LoVo (cell line): ENCODE data around the gene CSF1R.
"Not testable (repeated sequence)": the region's sequence is repeated elsewhere in the genome, so short reads cannot be mapped to it uniquely, and the experiment has no call there.

ENCODE experiments used
- DNase-seq: peaks from one replicate; pipeline ENCODE4 v3.0.0-alpha.2; 2016; ENCODE audit warnings: low spot score

CSF1R gene

DNA sequence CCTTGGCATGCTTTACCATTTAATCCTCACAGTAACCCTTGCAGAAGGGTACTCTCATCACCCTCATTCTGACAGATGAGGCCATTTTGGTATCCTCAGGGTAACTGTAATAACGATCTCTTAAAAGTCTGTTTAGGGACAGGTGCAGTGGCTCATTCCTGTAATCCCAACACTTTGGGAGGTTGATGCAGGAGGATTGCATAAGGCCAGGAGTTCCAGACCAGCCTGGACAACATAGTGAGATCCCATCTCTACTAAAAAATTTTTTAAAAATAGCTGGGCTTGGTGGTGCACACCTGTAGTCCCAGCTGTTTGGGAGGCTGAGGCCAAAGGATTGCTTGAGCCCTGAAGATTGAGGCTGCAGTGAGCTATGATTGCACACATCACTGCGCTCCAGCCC, 31.8 kb downstream of the CSF1R start:
- no peak for DNase-seq

DNA sequence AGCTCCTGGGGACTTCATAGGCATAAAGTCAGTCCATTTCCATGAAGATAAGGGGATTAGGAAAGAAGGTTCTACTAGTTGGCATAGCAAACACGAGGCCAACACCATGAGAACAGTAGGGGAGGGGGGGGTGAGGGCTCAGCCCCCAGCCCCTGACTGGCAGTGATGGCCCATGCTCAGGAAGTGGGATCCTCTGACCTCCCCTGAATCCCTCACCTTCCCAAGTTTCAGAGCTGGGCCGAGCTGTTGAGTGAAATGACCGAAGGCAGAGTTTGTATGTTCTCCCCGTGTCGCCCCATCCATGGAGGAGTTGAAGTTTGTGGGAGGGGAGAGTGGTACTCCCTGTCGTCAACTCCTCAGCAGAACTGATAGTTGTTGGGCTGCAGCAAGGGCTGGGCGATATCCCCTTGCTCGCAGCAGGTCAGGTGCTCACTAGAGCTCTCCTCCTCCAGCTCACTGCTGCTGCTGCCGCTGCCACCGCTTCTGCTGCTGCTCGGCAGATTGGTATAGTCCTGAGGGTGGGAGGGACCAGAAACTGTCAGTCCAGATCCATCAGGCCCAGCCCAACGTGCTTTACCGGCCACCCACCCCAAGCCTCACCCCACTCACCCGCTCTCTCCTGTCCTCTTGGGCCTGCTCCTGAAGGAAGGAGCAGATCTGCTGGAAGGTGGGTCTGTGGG, 32.5 kb downstream of the CSF1R start:
- no peak for DNase-seq

DNA sequence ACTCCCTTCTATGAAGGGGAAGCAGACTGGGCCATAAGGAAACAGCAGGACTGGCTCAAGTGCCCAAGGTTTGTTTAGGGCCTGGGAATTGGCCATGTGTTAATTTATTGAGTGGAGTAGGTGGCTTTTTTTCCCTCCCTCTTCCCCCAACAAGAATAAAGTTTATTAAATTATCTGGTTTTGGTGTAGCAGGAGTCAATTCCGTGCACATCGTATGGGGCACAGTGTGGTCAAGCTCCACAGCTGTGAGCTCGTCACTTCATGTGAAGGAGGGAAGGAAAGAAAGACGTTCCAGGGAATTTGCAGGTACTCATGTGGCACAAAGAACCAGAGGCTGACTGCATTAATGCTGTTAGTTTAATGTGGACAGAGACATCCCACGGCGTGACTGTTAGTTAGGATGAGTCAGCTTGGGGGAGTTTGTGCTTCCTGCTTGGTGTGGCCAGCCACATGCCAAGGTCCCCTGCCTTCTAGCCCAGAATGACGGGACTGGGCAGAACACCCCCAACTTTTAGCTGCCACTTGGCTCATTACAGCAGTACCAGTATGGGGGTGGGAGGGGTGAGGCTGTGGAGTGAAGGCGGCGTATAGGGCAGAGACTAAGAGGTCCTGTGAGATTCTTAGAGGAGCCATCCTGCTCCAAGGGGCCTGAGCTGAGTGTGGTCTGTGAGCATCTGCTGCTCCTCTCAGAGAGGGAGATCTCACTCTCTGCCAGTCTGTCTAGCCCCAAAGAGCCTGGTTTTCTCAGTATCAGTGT, 33.2 kb downstream of the CSF1R start:
- no peak for DNase-seq

DNA sequence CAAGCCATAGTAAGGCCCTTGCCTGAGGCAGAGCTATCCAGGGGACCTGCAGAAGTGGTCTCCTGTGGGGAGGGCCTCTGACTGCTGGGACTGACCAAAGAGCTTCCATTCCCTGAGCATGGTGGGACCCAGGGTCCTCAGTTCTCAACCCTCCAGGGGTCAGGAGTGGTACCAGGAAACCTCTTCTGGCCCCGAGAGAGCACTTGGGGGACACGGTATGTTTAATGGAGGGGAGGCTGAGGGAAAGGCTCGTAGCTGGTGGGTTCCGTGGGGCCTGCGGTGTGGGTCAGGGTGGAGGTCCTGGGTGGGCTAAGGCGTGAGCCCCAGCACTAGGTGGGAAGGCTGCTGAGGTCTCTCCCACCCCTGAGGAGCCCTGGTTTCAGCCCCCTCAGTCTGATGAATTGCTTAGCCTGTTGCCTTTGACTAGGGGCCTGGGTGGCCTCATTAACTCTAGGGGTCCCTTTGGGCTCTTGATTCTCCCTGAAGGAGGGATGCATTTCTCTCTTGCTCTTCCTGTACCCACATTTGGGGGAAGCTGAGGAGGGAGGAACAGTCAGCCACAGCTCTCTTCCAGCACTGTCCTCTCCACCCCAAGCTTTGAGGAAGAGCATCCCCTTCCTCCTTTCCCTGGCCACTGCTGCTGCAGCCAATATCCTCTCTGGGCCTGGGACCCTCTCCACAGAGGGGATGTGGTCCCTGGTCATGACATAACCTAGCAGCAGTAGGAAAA, 34.0 kb downstream of the CSF1R start:
- DNase-seq = no peak

DNA sequence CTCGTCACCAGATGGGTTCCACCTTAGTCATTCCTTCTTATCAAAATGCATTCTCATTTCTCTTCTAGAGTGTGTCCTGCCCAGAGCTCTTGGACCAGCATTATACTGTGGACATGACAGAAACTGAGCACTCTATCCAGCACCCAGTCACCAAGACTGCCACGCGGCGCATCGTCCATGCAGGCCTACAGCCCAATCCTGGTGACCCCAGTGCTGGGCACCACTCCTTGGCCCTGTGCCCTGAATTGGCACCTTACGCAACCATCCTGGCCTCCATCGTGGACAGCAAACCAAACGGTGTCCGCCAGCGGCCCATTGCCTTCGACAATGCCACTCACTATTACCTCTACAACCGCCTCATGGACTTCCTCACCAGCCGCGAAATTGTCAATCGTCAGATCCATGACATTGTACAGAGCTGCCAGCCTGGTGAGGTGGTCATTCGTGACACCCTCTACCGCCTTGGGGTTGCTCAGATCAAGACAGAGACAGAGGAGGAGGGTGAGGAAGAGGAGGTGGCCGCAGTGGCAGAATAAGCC, 34.6 kb downstream of the CSF1R start:
- no peak for DNase-seq

DNA sequence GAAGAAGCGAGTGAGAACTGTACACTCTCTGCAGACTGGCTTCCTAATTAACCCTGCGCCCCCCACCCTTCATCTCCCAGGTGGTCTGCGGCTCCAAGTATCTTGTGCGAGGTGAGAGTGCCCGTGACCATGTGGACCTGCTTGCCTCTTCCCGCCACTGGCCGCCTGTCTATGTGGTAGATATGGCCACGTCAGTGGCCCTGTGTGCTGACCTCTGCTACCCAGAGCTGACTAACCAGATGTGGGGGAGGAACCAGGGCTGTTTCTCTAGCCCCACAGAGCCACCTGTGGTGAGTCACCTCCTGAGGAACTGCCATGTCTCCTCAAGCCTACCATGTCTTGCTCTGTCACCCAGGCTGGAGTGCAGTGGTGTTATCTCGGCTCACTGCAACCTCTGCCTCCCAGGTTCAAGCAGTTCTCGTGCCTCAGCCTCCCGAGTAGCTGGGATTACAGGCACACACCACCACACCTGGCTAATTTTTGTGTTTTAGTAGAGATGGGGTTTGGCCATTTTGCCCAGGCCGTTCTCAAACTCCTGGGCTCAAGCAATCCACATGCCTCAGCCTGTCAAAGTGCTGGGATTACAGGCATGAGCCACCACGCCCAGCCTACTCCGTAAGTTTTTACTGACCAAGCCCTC, 36.1 kb downstream of the CSF1R start:
- not testable (repeated sequence) for DNase-seq

DNA sequence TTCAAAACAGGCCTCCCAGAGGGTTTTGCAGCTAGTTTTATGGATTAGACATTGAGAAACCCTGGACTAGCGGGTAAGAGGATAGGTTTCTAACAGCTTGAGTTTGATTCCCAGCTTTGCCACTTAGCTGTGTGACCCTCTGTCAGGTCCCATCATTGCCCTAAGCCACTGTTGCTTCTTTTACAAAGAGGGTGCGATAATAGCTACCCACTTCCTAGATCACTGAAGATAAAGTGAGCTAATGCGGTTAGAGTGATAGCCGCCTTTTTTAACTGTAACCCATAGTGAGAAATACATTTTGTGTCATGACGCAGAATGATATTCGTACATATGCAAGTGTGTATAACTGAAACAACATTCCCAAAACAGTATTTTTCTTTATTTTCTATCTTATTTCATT, 40.3 kb downstream of the CSF1R start:
- DNase-seq = no peak

DNA sequence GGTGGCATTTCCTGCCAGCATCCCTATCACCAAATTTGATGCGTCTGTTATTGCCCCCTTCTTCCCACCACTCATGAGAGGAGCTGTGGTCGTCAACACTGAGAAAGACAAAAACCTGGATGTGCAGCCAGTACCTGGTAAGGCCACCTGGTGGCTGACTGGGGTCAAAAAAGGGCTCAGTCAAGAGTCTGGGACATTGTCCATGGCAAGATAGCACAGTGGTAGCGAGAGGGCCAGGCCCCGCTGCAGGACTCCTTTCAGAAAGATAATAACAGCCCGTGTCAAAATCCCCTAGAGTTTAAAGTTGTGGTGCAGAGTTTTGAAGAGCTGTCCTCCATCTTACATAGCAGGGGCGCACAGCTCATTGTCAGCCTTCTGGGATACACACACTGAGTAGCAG, 40.8 kb downstream of the CSF1R start:
- DNase-seq = no peak

DNA sequence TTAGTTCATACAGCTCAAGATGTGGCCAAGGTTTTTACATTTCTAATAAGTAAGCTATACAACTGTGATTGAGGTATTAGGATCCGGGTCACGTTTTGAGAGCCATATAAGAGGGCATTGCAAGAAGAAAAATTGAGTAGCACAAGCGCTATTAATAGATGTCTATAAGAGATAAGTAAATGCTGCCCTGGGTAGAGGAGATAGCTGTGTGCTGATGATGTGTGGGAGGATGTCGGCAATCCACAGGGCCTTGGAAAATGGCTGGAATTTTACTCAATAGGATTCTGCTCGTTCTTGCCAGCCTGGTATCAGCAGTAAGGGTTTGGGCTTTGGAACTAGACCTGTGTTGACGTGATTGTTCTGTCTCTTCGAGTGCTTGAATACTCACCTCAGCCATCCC, 41.6 kb downstream of the CSF1R start:
- DNase-seq = no peak

DNA sequence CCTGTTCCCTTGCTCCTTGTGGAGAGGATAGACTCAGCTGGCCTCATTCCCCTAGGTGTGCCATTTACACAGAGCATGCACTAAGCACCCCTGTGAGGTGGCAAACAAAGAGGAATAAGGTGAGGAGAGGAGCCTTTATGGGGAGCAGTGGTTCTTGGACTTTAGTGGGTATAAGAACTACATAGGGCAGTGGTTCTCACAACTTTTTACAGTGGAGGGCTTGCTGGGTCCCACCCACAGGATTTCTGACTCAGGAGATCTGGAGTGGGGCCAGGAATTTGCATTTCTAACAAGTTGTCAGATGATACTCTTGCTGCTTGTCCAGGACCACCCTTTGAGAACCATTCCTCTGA, 42.0 kb downstream of the CSF1R start:
- DNase-seq = no peak

DNA sequence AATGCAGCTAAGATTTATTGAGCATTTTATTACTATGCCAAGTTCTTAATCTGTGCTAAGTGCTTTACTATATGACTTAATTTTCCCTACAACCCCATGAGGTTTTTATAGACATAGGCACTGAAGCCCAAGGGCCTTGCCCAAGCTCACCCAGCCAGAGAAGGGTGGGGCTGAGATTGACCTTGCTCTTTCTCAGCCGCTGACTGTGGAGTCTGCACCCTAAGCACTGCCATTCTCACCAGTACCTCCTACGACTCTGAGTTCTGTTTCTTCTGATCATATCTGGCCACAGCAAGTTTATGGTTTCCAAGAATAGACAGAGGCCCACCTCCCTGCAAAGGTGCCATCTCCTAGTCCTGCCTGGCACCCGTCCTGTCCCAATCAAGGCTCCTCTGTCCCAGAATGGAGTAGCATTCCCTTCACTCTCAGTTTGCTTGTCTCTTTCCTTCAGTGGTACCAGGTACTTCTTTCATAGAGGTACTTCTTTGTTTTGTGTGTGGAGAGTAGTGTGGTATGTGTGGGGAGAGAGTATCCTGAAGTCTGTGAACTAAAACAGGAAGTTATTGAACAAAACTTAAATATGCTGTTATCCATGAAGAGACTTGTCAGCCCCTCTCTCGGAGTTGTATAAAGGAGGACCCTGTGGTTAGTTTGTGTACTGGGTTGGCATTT, 42.6 kb downstream of the CSF1R start:
- DNase-seq = no peak

DNA sequence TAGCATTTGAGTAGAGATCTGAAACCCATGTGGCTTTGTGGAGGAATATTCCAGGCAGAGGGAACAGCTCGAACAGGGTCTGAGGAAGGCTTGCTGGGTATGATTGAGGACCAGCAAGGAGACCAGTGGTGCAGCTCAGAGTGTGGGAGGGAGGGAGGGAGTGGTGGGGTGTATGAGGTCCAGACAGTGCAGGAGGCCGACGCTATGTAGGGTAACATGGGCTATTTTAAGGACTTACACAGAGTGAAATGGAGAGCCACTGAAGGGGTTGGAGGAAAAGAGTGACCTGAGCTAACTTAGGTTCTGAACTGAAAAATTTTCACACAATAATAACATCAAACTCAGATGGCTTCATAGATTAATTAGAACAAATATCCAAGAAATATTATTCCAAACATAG, 43.9 kb downstream of the CSF1R start:
- DNase-seq = no peak

DNA sequence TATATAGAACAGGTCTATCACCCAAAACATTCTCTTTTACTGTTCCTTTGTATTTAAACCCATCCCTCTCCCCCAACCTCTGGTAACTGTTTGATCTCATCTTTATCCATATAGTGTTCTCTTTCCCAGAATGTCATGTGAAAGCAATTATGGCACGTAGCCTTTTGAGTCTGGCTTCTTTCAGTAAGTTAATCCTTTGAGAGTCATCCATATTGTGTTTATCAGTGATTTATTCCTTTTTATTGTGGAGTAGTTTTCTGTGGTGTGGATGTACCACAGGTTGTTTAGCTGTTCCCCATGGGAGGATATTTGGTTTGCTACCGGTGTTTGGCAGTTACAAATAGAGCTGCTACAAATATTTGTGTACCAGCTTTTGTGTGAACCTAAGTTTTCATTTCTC, 47.8 kb downstream of the CSF1R start:
- no peak for DNase-seq

DNA sequence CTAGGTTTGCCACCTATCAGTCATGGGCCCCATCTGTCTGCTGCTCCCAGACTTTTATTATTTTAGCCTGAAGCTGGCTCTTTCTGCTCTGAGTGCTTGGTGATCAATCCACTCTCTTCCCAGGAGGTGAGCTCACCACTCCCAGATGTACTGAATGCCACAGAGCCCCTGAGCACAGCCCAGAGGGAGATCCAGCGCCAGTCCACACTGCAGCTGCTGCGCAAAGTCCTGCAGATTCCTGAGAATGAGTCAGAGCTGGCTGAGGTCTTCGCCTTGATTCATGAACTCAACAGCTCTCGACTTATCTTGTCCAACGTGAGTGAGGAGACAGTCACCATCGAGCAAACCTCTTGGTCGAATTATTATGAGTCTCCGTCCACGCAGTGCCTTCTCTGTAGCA, 49.8 kb downstream of the CSF1R start:
- DNase-seq = no peak

DNA sequence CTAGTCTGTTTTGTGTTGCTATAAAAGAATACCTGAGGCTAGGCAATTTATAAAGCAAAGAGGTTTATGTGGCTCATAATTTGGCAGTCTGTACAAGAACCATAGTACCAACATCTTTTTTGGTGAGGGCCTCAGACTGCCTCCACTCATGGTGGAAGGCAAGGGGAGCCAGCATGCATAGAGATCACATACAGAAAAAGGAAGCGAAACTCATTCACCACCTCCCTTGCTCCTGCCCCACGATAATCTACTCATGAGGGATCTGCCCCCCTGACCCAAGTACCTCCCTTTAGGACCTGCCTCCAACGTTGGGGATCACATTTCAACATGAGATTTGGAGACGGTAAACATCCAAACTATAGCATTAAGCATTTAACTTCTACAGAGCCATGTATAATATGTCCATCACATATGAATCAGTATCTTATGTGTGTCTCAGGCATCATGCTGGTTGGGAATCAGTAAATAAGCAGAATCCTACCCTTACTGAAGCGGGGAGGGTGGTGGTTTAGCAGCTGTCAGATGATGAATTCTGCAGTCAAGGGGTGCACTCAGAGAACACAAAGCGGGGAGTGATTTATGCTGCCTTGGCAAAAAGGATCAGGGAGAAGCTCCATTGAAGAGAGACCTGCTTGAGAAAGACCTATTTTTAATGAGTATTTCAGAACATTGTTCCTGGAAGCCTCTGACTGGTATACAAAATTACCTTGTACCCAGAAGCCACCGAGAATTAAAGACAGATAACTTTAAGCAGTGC, 51.0 kb downstream of the CSF1R start:
- DNase-seq = no peak

DNA sequence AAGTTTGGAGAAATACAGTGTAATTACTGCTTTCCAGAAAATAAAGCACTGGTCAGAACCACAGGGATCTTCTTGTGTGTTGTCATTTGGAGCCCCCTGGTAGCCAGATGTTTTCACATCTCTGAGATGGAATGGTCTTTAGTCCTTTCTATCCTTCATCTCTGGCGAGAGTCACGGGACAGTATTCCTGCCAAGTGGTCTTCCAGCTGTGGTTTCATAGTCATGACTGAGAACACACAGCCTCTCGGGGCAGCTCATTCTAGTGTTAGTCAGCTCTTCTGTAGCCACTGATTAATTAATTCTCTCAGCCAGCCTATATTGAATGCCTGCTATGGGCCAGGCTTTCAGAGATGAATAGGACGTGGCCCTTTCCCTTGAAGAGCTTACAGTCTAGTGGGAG, 51.7 kb downstream of the CSF1R start:
- DNase-seq = no peak

DNA sequence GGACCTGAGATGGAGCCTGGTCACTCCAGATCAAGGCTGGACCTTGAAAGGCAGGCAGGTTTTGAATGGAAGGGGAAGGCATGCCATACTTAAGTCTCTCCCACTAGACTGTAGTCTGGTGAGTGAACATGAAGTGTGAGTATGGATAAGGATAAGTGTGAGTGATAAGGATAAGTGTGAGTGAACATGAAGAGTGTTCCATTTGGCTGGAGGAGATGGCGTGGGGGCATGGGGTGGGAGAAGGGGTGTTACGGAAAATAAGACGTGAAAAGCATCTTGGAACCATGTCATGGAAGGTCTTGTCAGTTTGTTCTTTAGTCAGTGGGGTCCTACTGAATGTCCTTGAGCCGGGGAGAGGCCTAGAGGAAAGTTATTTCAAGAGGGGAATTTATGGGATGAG, 53.0 kb downstream of the CSF1R start:
- no peak for DNase-seq

DNA sequence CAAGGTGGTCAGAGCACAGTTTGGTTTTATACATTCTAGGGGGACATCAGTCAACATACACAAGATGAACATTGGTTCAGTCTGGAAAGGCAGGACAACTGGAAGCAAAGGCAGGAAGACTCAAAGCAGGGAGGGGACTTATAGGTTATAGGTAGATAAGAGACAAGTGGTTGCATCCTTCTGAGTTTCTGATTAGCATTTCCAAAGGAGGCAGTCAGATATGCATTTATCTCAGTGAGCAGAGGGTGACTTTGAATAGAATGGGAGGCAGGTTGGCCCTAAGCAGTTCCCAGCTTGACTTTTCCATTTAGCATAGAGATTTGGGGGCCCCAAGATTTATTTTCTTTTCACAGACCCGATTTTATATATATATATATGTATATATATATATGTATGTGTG, 58.3 kb downstream of the CSF1R start:
- DNase-seq = not testable (repeated sequence)

DNA sequence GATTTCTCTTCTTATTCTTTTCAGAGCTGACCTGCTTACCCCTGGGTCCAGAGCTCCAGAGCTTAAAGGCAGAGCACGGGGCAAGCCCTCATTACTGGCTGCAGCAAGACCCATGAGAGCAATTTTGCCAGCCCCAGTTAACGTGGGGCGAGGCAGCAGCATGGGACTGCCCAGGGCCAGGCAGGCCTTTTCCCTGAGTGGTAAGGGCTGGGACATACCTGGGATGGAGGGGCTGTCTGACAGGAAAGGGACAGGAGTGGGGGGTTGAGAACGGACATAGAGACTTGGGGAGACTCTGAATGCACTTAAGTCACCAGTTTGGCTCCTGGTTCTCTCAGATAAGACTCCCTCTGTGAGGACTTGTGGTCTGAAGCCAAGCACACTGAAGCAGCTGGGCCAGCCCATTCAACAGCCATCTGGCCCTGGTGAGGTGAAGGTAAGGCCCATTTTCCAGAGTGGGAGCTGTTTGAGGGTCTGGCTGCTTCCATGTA, 59.6 kb downstream of the CSF1R start:
- DNase-seq = no peak

DNA sequence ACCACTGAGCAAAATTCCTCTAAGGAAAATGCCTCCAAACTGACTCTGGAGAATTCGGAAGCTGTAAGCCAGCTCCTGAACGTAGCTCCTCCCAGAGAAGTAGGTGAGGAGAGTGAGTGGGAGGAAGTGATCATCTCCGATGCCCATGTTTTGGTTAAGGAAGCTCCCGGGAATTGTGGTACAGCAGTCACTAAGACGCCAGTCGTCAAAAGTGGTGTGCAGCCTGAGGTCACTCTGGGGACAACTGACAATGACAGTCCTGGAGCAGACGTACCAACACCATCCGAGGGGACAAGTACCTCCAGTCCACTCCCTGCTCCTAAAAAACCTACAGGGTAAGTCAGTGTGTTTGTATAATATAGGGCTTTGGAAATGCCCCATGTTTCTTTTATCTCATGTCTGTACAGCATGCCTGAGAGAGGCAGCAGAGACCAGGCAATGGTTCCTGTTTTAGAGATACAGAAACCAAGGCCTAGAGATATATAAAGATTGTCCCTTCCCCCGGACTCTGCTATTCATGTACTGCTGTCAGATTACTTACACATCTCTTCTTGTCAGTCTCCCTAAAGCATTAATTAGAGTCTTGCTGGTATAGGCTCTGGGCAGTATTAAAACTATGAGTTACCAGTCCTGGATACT, 61.9 kb downstream of the CSF1R start:
- no peak for DNase-seq

DNA sequence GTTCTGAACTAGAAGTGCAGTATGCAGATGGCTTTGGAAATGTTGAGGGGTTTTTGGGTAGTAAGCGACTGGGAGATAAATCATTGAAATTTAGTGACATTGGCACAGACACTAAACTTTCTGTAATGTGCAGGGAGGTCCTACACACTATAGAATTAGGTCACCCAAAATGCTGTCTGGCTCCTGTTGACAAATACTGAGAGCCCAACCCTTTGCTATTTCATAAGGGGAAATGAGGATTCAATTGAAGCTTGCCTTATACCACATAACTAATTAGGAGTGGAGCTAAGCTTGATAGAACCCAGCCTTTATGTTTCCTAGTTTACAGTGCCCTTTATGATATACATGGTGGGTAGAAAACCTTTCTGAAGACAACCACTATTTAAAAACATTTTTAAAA, 63.2 kb downstream of the CSF1R start:
- DNase-seq = no peak
